Measurements from ENCODE around the gene RBM8A. TPM values are rescaled to one million over a fixed set of nuclear protein-coding genes. Genes with fewer than 3 reads are reported as not detected.

Gene RBM8A
- total and polyA plus RNA-seq, 8 donors, result 90.2 to 197 (median 182) TPM

GRCh38 chr1:145972580-145972979 is 45.3 kb upstream of the RBM8A start:
- Histone ChIP-seq H3K36me3 (no peaks in the 10 kb centered on the region), H3K4me1 (peaks cover under 1 to 10% of the 10 kb centered on the region in 2 donors), H3K27ac (no peak overlapping the region), H3K4me3 (no peak overlapping the region), H3K9me3 (peaks cover 0 to under 1% of the 10 kb centered on the region in 2 donors), H3K27me3 (no peaks in the 10 kb centered on the region)
- DNase-seq, result no peak
- intact Hi-C loops (cut with DNase I), result no loop called here
- no peak for ATAC-seq
- TF ChIP-seq, protein P1, sequence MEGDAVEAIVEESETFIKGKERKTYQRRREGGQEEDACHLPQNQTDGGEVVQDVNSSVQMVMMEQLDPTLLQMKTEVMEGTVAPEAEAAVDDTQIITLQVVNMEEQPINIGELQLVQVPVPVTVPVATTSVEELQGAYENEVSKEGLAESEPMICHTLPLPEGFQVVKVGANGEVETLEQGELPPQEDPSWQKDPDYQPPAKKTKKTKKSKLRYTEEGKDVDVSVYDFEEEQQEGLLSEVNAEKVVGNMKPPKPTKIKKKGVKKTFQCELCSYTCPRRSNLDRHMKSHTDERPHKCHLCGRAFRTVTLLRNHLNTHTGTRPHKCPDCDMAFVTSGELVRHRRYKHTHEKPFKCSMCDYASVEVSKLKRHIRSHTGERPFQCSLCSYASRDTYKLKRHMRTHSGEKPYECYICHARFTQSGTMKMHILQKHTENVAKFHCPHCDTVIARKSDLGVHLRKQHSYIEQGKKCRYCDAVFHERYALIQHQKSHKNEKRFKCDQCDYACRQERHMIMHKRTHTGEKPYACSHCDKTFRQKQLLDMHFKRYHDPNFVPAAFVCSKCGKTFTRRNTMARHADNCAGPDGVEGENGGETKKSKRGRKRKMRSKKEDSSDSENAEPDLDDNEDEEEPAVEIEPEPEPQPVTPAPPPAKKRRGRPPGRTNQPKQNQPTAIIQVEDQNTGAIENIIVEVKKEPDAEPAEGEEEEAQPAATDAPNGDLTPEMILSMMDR (IDR thresholded peaks at IDR 0.05), result no peak

DNA sequence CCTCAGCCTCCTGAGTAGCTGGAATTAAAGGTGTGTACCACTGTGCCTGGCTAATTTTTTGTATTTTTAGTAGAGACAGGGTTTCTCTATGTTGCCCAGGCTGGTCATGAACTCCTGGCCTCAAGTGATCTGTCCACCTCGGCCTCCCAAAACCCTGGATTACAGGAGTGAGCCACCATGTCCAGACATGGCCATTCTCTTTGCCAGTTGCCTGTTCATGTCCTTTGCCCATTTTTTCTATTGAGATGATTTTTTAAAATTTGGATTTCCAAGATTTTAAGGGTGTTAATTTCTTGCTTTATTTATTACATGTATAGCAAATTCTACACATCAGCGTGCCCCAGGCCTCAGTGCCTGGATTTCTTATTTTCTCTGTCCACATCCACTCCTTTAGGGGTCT is 40.0 kb upstream of the RBM8A start:
- Histone ChIP-seq H3K4me1 (peaks cover 6 to 30% of the 10 kb centered on the region in 2 donors), H3K27ac (no peak overlapping the region), H3K36me3 (no peaks in the 10 kb centered on the region), H3K4me3 (no peak overlapping the region), H3K9me3 (peaks cover 0 to 6% of the 10 kb centered on the region in 2 donors), H3K27me3 (peaks cover 0 to 5% of the 10 kb centered on the region in 2 donors)
- ATAC-seq (no peak), DNase-seq (no peak)
- intact Hi-C loops (cut with DNase I), result no loop called here
- TF ChIP-seq, protein P1 (IDR thresholded peaks at IDR 0.05), result no peak

- DNase-seq (no peak), ATAC-seq (no peak)
- Histone ChIP-seq H3K9me3 (peaks cover 0 to 6% of the 10 kb centered on the region in 2 donors), H3K36me3 (no peaks in the 10 kb centered on the region), H3K27me3 (peaks cover 0 to 26% of the 10 kb centered on the region in 2 donors), H3K4me1 (peaks cover 14 to 50% of the 10 kb centered on the region in 2 donors), H3K4me3 (peak overlapping the region; percentile 52 to 62), H3K27ac (peak overlapping the region; percentile 83 to 91)
- TF ChIP-seq, protein P1 (IDR thresholded peaks at IDR 0.05), result no peak
- intact Hi-C loops (cut with DNase I), result no loop called here
Observed at GRCh38 chr1:145965119-145965744, 37.9 kb upstream of the RBM8A start.

DNA sequence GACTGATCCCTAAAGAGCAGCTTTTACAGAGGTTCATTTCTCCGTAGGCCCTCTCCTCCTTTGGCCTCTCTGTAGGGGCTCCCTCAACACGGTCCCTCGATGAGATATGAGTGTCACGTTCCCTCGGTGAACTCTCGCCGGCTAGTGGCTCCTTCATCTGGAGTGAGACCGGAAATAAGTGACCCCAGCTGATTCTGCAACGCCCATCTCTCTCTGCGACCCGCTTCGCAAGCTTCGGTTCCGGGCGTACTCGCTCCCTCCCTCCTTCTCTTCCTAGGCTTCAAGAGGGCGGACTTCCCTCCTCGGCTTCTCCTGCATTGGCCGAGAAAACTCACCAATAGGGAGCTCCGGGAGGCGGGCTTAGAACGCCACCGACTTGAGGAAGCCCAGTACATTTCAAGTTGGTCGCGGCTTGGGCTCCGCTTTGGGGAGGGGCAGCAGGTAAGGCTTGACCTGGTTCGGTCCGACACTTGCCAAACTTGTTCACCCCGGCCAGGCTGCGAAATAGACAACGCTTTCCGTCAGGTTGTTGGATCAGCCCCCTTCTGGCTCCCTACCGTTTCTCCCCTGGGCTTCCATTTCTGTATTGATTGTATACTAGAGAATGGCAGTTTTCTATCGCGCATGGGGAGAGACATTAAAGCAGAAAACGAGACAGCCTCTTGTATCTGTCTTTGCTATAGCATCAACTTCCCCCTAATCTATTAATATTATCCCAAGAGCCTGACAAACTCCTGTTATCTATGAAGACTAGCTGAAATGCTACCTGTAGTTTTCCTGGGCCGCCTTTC is 37.2 kb upstream of the RBM8A start, which contains the start of the genes ANKRD34A and POLR3GL:
ANKRD34A (minus strand) TSS at position 248 of the 791 bp plus-strand sequence. CDS start 2,816 bp downstream, outside the sequence.
POLR3GL (plus strand) TSS at position 363 of the 791 bp plus-strand sequence. CDS start 10,176 bp downstream, outside the sequence.
- Histone ChIP-seq H3K36me3 (no peaks in the 10 kb centered on the region), H3K4me3 (peak within 1 kb of the TSS; percentile 52 to 62), H3K4me1 (peaks cover 18 to 57% of the 10 kb centered on the region in 2 donors), H3K27me3 (peaks cover 0 to 29% of the 10 kb centered on the region in 2 donors), H3K9me3 (peaks cover 0 to 6% of the 10 kb centered on the region in 2 donors), H3K27ac (peak within 1 kb of the TSS; percentile 83 to 91)
- intact Hi-C loops (cut with DNase I), result no loop called here
- ATAC-seq (peak; percentile 92), DNase-seq (peak; percentile 90 to 97 (median 97))
- TF ChIP-seq, protein P1 (IDR thresholded peaks at IDR 0.05), result no peak
